Skin epidermis (tissue), 12 donors: Measurements from ENCODE around the gene PSME1.

Experiments
- H3K27ac ChIP-seq, 21 experiments: fragments of 200-600 bp; sonication (generic) in 11 of 21; one replicate each; pipeline ENCODE4 v1.5.0; 2020; ENCODE audit warnings: mild to moderate bottlenecking in 3 of 21, inconsistent platforms in 2 of 21, moderate library complexity in 2 of 21
- H3K4me3 ChIP-seq, 7 experiments: fragments of 200-600 bp; sonication (generic) in 2 of 7; one replicate each; pipeline ENCODE4 v1.5.0; 2020; ENCODE audit warnings: inconsistent platforms in 2 of 7, mild to moderate bottlenecking in 2 of 7, moderate library complexity in 1 of 7

The PSME1 gene

DNA sequence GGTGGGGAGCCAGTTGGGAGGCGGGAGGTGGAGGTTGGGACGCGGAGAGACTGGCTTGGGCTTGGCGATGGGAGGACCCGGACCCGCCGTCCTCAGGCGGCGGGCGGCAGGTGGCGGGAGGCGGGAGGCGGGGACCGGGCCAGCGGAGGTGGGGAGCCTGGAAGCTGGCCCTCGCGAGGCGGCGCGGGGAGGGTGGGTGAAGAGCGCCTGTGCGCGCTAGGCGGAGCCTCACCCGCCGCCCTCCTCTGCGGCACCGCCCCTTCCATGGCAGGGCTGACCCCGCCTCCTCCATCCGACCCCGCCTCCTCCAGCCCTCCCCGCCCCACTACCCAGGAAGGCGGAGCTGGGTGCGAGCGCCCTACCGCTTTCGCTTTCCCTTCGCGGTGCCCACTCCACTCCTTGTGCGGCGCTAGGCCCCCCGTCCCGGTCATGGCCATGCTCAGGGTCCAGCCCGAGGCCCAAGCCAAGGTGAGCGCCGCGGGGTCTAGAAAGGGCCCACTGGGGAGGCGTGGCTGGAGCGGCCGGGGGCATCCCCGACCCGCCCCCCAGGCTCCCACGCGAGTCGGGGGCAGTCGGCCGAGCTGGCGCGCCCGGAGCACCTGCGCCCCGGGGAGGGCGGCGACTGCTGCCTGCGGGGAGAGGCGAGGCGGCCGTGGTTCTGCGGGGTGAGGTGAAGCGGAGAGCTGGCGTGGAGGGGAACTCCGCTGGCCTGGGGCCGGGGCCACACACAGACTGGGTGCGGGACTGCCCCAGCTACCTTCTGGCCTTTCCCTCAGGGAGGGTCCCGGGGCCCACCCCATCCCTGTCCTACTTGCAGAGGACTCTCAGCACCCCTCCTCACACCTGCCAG is at the start of gene PSME1:
Gene PSME1 (plus strand): TSS at position 361 of the 850 bp plus-strand sequence. CDS start 69 bp downstream, at position 430.
- Histone ChIP-seq H3K27ac (peak within 1 kb of the TSS; percentile 89 to 100 (median 96)), H3K4me3 (peak within 1 kb of the TSS; percentile 63 to 100 (median 96))

DNA sequence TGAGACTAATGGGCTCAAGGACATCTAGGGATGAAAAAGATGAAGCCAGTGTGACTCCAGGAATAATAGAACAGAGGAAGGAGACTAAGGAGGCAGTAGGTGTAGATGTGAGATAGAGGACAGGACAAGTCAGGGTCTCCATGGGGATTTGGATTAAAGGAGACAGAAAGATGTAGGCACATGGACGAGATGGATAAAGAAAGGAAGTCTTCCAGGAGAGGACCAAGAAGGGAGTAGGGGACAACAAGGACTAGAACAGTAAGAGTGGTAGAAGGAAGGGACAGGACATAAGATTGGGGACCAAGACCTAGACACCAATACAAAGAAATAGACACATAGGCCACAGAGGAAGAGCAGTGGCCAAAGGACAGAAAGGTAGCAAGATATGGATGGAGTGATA is 49.0 kb upstream of the PSME1 start:
- no peak overlapping the region for H3K27ac ChIP-seq
- no peak overlapping the region for H3K4me3 ChIP-seq

DNA sequence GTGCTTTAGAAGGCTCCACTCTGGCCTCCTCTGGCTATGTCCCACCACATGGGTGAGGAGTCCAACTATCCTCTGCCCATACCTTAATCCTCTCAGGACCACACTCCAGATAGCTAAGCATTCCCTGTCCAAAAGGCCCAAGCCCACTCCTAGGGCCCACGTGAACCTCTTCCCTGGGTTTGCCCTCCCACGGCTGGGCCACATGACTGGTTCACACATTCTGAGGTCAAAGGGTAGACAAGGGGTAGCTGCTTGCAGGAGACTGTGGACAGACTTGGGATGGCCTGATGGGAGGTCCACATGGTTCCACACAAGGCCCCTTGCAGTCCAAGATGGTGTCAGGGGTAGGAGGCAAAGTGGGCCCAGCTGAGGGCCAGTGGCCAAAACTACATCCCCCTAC is 47.9 kb upstream of the PSME1 start:
- Histone ChIP-seq H3K4me3 (no peak overlapping the region), H3K27ac (no peak overlapping the region)

DNA sequence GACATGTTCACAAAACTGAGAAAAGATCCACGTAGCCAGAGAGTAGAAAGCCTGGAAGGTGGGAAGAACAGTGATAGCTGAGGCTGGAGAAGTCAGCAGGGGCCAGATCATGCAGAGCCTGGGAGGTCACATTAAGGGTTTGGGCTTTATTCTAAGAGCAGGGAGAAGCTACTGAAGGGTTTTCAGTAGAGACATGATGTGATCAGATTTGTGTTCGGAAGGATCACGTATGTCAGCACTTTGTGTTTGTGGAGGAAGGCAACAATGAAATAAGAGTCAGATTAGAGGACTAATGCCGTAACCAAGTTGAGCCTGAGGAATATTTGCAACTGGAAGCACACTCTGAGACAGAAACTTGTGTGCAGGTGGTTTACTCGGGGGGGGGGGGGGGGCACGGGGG is 46.1 kb upstream of the PSME1 start:
- H3K27ac ChIP-seq: no peak overlapping the region
- H3K4me3 ChIP-seq: no peak overlapping the region

DNA sequence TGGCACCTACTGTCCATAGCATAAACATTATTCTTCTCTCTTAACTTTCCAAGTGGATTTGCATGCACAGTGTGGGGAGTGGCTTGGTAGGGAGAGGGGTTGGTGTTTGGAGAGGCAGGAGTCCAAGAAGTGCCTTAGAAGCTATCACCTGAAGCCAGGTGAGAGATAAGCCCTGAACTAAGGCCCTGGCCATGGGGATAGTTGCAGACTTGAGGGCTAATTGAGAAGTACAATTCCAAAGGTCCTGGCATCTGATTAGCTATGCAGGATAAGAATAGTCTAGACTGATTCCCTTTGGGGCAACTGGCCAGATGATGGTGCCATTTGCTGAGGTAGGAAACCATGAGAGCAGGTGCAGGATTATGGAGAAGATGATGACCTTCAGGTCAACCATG is 43.9 kb upstream of the PSME1 start:
- Histone ChIP-seq H3K27ac (peak overlapping the region in 3 of 21 experiments; percentile 12 to 90 (median 14)), H3K4me3 (no peak overlapping the region)

DNA sequence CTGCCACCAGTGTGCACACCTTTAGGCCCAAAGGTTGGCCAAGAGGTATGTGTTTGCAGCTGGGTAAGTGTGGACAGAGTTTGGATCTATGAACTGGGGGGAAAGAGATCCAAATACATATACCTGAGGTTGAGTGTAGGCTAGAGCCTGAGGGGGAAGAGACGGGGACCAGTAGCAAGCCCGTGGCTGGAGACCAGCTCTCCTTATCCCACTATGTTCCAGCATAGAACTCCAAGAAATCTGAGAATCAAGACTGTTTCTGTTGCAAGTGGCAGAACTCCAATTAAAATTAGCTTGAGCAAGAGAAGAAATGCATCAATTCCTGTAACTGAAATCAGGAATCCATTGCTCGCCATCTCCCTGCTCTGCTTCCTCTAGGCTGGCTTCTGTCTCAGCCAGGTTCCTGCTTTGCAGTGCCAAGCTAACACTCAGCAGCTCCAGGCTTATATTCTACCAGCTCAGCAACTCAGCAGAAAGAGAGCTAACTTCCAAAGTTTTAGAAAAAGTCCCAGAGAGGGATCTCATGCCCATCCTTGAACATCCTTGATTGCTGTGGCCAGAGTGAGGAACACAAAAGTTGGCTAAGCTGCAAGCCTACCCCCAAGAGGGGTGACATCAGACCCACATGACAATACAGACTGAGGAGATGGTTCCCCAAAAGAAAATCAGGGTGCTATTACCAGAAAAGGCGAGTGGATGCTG is 43.3 kb upstream of the PSME1 start:
- H3K27ac ChIP-seq: peak overlapping the region in 12 of 21 experiments; percentile 14 to 100 (median 94)
- no peak overlapping the region for H3K4me3 ChIP-seq

DNA sequence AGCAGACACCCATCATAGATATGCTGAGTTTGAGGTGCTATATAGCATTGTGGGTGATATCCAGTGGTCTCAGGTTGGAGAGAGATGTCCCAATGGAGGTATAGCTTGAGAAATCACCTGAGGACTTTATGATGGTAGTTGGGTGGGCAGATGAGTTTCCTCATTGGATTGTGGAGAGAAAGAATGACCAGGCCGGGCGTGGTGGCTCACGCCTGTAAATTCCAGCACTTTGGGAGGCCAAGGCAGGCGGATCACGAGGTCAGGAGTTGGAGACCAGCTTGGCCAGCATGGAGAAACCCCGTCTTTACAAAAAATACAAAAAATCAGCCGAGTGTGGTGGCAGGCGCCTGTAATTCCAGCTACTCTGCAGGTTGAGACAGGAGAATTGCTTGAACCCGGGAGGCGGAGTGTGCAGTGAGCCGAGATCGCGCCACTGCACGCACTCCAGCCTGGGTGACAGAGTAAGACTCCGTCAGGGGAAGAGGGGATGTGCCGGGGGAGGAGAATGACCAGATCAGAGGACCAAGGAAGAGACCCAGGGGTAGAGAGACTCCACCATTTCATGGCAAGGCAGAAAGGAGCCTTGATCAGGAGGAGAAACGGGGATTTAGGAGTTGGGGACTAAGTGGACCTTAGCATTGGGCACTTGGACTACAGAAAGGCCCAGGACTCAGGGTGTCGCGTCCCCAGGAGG is 42.6 kb upstream of the PSME1 start:
- peak overlapping the region in 18 of 21 experiments; percentile 45 to 100 (median 96) for H3K27ac ChIP-seq

DNA sequence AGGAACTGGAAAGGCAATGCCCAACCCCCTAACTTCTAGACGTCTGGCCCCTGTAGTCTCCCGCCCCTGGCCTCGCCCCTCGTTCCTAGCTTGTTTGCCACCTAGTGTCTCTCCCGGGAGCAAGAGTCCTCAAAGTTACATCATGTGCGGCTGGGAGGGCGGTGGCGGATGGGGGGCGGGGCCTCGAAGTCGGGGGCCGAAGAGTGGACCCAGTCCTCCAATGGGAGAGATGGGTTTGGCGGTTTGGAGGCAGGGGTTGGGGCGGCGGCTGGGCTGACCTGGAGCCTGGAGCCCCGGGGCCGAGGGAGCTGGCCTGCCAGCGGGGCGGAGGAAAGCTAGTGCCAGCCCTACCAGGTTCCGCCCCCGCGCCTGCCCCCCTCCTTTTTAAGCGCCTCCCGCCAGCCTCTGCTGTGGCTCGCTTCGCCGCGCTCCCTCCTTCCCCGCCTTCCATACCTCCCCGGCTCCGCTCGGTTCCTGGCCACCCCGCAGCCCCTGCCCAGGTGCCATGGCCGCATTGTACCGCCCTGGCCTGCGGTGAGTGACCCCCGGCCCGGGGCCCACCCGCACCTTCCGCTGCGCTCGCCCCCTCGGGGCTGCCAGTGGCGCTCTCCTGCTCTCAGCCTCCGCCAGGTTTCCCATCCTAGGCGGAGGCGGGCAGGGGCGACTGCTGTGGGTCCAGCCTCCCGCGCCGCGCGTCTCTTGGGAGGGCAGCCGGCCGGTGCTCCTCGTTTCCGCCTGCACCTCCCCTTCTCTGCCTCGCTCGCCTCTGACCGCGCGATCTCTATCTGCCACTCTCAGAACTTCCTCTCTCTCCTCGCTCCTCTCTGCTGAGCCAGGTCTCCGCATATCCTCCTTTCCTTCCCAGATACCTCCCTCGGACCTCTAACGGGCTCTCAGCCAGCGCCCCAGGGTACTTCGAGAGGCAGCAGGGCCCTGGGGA is 41.8 kb upstream of the PSME1 start, which contains the start of gene PCK2:
Gene PCK2 (plus strand): TSS at position 411 of the 940 bp plus-strand sequence. CDS start 95 bp downstream, at position 506.
- H3K27ac ChIP-seq: peak within 1 kb of the TSS; percentile 81 to 100 (median 94)

More for the DNA sequence above, 42.6 kb upstream of the PSME1 start:
- H3K4me3 ChIP-seq: peak overlapping the region in 6 of 7 experiments; percentile 62 to 94 (median 74)

DNA sequence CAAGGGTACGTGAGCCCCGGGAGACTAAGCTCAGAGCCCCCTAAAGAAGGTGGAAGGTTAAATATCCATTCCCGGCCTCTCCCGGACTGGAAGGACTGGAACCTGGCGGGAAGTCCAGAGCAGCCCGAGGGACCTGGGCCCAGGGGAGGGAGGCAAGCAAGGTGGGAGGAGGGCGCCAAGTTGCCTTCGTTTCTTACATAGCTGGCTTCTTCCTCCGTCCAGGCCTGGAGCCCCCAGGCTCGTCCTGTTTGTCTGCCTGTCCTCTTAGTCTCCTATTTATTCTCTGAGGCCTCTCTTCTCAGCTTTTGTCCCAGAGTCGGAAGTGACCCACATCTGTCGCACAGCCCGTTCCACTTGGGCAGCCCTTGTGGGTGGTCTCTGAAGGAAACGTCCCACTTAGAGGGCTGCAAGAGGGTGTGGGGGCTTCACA is 41.1 kb upstream of the PSME1 start:
- peak overlapping the region; percentile 81 to 100 (median 94) for H3K27ac ChIP-seq
- H3K4me3 ChIP-seq: peak overlapping the region; percentile 62 to 94 (median 76)

More for the DNA sequence above, 41.8 kb upstream of the PSME1 start, which contains the start of gene PCK2:
- peak within 1 kb of the TSS; percentile 62 to 94 (median 76) for H3K4me3 ChIP-seq

DNA sequence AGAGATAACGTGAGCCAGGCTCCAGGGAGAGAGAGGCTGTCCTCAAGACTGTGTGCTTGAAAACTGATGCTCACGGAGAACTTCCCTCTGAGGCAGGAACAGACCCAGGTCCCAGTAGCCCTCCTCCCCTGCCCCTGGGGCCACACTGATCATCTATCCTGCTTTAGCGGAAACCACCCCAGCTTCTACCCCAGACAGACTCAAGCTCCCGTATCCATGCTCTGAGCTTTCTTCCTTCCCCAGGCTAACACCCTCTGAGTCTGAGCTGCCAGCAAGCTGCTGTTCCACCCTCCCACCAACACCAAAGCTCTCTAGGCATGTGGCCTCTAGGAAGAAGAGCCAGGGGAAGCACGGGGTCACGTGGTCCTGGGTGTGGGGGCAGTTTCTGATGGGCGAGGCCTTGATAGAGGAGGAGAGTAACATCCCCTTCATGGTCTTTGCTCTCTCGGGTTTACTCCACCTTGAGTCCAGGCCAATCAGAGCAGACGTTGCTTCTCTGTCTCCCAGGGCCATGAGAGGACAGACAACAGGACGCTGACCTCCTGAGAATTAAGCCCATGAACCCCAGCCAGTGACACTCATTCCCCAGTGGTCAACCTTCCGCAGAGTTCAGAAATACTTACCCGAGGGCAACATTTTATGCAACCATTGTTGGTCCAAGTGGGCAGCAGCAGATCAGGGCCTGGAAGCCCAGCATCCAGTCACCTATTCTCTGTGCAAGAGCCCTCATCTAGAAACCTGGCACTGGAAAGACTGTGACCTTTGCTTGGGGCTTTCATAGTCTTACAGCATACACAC is 40.5 kb upstream of the PSME1 start:
- Histone ChIP-seq H3K4me3 (peak overlapping the region; percentile 62 to 94 (median 76)), H3K27ac (peak overlapping the region; percentile 81 to 100 (median 94))

DNA sequence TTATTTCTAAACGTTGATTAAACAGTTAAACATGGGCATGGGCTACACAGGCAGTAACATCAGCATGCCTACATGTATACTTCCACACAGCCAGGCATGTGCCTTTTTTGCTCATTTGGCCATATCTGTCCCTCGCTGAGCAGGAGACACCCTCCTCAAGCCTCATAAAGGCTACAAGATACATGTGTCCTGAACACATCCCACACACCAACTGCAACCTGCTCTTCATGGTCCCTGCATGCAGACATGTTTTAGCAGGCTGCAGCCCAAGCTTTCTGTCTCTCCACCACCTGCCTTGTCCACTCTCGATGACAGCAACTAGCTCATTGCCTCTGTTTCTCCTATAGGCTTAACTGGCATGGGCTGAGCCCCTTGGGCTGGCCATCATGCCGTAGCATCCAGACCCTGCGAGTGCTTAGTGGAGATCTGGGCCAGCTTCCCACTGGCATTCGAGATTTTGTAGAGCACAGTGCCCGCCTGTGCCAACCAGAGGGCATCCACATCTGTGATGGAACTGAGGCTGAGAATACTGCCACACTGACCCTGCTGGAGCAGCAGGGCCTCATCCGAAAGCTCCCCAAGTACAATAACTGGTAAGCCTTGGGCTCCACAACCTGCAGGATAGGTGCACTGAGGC is 39.3 kb upstream of the PSME1 start:
- H3K4me3 ChIP-seq: no peak overlapping the region
- no peak overlapping the region for H3K27ac ChIP-seq

DNA sequence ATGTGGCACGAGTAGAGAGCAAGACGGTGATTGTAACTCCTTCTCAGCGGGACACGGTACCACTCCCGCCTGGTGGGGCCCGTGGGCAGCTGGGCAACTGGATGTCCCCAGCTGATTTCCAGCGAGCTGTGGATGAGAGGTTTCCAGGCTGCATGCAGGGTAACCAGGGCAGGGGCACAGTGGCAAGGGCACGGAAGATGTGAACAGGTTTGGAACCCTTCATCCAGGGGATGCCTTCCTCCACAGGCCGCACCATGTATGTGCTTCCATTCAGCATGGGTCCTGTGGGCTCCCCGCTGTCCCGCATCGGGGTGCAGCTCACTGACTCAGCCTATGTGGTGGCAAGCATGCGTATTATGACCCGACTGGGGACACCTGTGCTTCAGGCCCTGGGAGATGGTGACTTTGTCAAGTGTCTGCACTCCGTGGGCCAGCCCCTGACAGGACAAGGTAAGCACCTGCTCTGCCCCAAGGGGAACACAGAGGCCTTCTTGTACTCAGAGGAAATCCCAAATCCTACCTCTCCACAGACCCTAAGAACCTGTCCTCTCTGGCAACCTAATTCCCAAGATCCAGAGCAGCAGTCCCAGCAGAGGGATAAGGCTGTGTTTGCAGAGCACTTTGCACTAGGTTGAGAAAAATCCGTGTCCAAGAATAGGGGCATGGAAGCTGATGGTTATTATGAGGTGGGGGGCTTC is 37.6 kb upstream of the PSME1 start:
- Histone ChIP-seq H3K27ac (no peak overlapping the region), H3K4me3 (no peak overlapping the region)

DNA sequence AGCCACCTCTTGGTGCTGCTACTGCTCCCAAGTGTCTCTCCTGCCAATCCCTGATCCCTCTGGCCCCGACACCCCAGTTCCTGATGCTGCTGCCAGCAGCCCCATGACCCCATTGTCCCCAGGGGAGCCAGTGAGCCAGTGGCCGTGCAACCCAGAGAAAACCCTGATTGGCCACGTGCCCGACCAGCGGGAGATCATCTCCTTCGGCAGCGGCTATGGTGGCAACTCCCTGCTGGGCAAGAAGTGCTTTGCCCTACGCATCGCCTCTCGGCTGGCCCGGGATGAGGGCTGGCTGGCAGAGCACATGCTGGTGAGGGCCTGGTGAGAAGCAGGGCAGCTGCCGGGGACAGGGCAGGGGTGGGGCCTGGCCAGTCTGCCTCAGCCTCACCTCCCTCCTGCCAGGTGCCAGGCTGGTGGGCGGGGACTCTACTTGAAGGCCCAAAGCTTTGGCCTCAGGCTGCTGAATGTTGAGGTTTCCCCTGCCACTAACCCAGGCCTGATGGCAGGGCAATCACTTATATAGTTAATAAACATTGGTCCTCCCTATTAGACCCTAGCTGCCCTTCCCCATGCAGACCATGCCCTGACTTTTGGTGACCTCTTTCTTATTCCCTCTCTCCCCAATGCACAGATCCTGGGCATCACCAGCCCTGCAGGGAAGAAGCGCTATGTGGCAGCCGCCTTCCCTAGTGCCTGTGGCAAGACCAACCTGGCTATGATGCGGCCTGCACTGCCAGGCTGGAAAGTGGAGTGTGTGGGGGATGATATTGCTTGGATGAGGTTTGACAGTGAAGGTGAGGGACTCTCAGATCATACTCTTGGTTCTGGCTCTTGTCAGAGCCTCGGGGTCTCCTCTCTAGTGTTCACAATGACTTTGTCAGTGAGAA is 36.8 kb upstream of the PSME1 start:
- Histone ChIP-seq H3K27ac (no peak overlapping the region), H3K4me3 (no peak overlapping the region)

DNA sequence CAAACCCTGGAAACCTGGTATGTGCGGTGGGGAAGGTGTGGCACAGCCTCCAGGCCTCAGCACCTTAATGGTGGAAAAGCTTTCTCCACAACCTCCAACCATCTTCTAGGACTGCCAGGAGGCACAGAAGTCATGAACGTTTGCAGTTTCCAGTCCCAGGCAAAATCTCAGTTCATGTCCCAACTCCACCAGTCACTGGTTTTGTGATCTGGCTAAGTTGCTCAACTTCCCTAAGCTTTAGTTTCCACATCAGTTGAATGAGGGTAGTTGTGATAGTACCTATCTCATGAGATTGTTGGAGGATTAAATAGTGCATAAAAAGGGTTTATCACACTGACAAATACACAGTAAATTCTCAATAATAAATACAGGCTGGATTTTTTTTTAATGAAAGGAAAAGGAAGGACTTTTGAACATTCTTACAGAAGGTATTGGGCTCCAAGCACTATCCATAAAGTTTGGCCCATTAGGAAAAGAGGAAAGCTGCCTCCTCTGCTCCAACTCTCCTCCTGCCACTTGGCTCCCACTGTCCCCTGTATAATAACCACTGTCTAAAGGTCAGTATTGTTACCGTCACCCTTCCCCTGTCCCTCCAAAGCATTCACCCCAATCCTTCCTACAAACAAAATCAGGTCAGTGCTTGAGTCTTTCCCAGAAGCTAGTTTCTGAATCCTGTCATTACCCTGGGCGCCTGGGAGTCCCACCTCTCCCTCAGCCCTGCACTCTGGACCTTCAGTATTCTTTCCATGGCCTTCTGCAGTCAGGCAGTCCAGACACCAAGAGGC is 35.6 kb upstream of the PSME1 start:
- H3K4me3 ChIP-seq: no peak overlapping the region
- no peak overlapping the region for H3K27ac ChIP-seq

DNA sequence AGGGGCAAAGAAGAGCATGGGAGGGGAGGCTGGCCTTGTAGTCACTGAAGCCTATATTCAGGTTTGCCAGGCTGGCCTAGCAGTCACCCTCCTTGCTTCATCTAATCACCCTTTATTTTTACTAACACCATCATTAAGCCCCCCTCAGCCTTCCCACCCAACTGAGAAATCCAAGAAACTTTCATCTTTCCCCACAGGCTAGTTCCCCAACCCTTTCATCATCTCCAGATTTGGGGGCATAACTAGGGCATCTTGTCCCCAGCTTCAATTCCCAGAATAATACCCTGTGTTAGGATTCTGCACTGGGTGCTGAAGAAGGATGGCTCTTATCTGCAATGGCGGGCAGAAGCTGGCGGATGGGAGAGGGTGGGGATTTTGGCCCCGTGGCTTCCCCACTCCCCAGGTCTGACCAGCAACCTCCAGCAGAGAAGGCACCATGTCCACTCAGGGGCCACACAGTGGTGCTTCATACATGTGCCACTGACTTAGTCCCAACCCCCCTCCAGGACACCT is 35.0 kb upstream of the PSME1 start:
- Histone ChIP-seq H3K4me3 (no peak overlapping the region), H3K27ac (no peak overlapping the region)
